NCI-H1694 treated with DMSO at 0.1 percent for 48 hours (cell line): ENCODE results near the gene GLIS1.
"Not testable (repeated sequence)": the region's sequence is repeated elsewhere in the genome, so short reads cannot be mapped to it uniquely, and the experiment has no call there.

ENCODE experiments used
- DNase-seq: peaks from one replicate; lab custom pipeline; 2025; lab: John Stamatoyannopoulos, UW

The GLIS1 gene

GRCh38 chr1:53561503-53562105 is 177.4 kb downstream of the GLIS1 start:
- no peak for DNase-seq

- no peak for DNase-seq
These were observed 178.1 kb downstream of the GLIS1 start for GRCh38 chr1:53560581-53561502.

- no peak for DNase-seq
These were observed 178.9 kb downstream of the GLIS1 start for GRCh38 chr1:53559854-53560580.

- no peak for DNase-seq
These were observed 179.6 kb downstream of the GLIS1 start for GRCh38 chr1:53559391-53559815.

- no peak for DNase-seq
These were observed 180.1 kb downstream of the GLIS1 start for GRCh38 chr1:53558739-53559315.

GRCh38 chr1:53557830-53558738 is 180.9 kb downstream of the GLIS1 start:
- no peak for DNase-seq

- no peak for DNase-seq
These were observed 181.6 kb downstream of the GLIS1 start for GRCh38 chr1:53557369-53557768.

GRCh38 chr1:53556657-53557227 is 182.2 kb downstream of the GLIS1 start:
- DNase-seq = no peak

- not testable (repeated sequence) for DNase-seq
These were observed 183.2 kb downstream of the GLIS1 start for GRCh38 chr1:53555620-53556326.

GRCh38 chr1:53554592-53555305 is 184.2 kb downstream of the GLIS1 start:
- DNase-seq = no peak

- DNase-seq = no peak
These were observed 185.0 kb downstream of the GLIS1 start for GRCh38 chr1:53553734-53554509.

GRCh38 chr1:53552981-53553733 is 185.8 kb downstream of the GLIS1 start:
- no peak for DNase-seq

- no peak for DNase-seq
These were observed 186.7 kb downstream of the GLIS1 start for GRCh38 chr1:53552146-53552861.

GRCh38 chr1:53551428-53551995 is 187.5 kb downstream of the GLIS1 start:
- DNase-seq = no peak

GRCh38 chr1:53550201-53550741 is 188.7 kb downstream of the GLIS1 start:
- DNase-seq = no peak

GRCh38 chr1:53549781-53550180 is 189.2 kb downstream of the GLIS1 start:
- no peak for DNase-seq

- no peak for DNase-seq
These were observed 189.7 kb downstream of the GLIS1 start for GRCh38 chr1:53549287-53549686.
